Stomach (tissue), 9 donors: ENCODE measurements around the gene APLF. TPM values are rescaled to one million over a fixed set of nuclear protein-coding genes. Genes with fewer than 3 reads are reported as not detected.

ENCODE experiments used
- DNase-seq, 2 donors: peaks; one replicate each; pipeline versions ENCODE4 v3.0.0 to v3.0.0-alpha.2; 2013 to 2019
- H3K27ac ChIP-seq, 5 donors: fragments of 200-600 bp in 4 of 5; sonication (generic) in 4 of 5; one replicate each; pipeline ENCODE4 v1.5.1; 2013 to 2019; ENCODE audit warnings: mild to moderate bottlenecking in 1 of 5, moderate library complexity in 1 of 5
- H3K27me3 ChIP-seq, 3 donors: fragments of 200-600 bp; sonication (generic); one replicate each; pipeline ENCODE4 v1.5.1; 2017 to 2019; ENCODE audit warnings: mixed run types in 1 of 3
- H3K36me3 ChIP-seq, 4 donors: fragments of 200-600 bp; sonication (generic); 1 replicate in 3 of 4; 2 replicates in 1 of 4; pipeline ENCODE4 v1.5.1; 2016 to 2019
- H3K4me1 ChIP-seq, 4 donors: fragments of 200-600 bp; sonication (generic); one replicate each; pipeline ENCODE4 v1.5.1; 2016 to 2019
- H3K4me3 ChIP-seq, 4 donors: fragments of 200-600 bp; sonication (generic) in 3 of 4; one replicate each; pipeline ENCODE4 v1.5.1; 2016 to 2019; ENCODE audit warnings: mild to moderate bottlenecking in 1 of 4
- H3K9me3 ChIP-seq, 4 donors: fragments of 200-600 bp; sonication (generic); one replicate each; pipeline ENCODE4 v1.5.1; 2016 to 2019
- EP300 ChIP-seq: sonication (generic); formaldehyde crosslinking; IDR thresholded peaks from one replicate; pipeline ENCODE4 v1.6.1; 2017; ENCODE audit warnings: antibody characterized with exemption
- POLR2A ChIP-seq, 4 donors: fragments of 450-650 bp; IDR thresholded peaks; one replicate each; pipeline ENCODE4 v1.6.1; 2016; ENCODE audit warnings: antibody characterized with exemption in 4 of 4, control low read depth in 2 of 4, mild to moderate bottlenecking in 1 of 4, moderate library complexity in 1 of 4
- POLR2AphosphoS5 ChIP-seq, 3 donors: sonication (generic); formaldehyde crosslinking; IDR thresholded peaks; one replicate each; pipeline ENCODE4 v1.6.1; 2016; ENCODE audit warnings: antibody characterized with exemption in 3 of 3
- WGBS, 5 donors: extraction: QIAGEN DNeasy Blood & Tissue Kit in 3 of 5; methylation state at CpG; one replicate each; pipeline versions ENCODE4 v1.1.5 to v1.1.7; 2013 to 2018; 5-methylcytosine and 5-hydroxymethylcytosine counted together
- intact Hi-C: fragments of 100-400 bp; cut with DNase I; formaldehyde crosslinking; loops from one replicate; pipeline ENCODE4 v1.15.1; 2023; ENCODE audit warnings: low total_unique reads
- polyA plus RNA-seq, 3 donors: library from polyadenylated mRNA; stranded (reverse); fragments of 200-250 nt; gene quantifications; one replicate each; pipeline ENCODE4 v1.2.3, GENCODE V29; 2013
- total RNA-seq, 5 donors: library from RNA; depleted of rRNA; stranded (reverse); fragments of >200 nt; gene quantifications; one replicate each; pipeline versions ENCODE4 v1.1.0 to v1.2.3, GENCODE V29; 2014 to 2016
- TF ChIP-seq, protein P1 (sequence below), 7 experiments: fragments of 450-650 bp in 4 of 7; fragments of 200-600 bp in 3 of 7; sonication (generic) in 3 of 7; IDR thresholded peaks; one replicate each; pipeline ENCODE4 v1.5.1; 2016 to 2019; ENCODE audit warnings: antibody characterized with exemption in 7 of 7, control low read depth in 2 of 7, mild to moderate bottlenecking in 1 of 7
- donor health status: healthy with polysubstance abuse.
- donor health status: Bipolar disorder and iron deficiency.
- donor health status: healthy.

APLF gene
- total and polyA plus RNA-seq, 8 donors: 0.29 to 9.4 (median 0.77) TPM

DNA sequence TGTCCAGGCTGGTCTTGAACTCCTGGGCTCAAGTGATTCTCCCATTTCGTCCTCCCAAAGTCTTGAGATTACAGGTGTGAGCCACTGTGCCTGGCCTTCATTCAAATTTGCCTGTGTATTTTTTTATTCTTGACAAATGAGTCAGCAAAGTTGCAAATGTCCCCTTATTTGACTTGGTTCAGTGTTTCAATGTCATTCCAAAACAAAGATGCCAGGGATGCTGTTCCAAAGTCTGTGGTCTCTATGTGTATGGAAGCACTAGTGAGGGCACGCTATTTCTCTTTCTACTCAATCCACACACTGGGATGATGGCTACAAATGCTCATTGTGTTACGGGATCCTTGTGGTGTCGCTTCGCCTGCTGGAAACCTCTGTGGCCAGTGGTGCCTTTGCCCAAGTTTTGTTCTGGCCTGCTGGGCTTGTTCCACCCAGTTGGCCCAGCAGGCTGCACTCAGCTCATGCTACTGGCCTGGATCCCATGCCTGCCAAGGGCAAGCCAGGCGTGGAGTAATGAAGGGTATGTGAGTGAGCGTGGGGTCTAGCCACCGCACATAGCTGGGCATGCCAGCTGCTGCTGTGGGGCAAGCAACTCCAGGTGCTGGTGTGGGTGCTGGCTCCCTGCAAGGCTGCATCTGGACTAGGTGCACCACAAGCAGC, 35.9 kb upstream of the APLF start:
- 80 to 84% (median 81%) methylated on average over 6 to 8 of the region's 8 CpGs for WGBS, 5 donors
- Histone ChIP-seq H3K4me3 (no peak overlapping the region), H3K27ac (no peak overlapping the region), H3K4me1 (peaks cover 14 to 35% (median 21%) of the 10 kb centered on the region in 4 donors), H3K9me3 (no peaks in the 10 kb centered on the region), H3K27me3 (no peaks in the 10 kb centered on the region), H3K36me3 (no peaks in the 10 kb centered on the region)
- TF ChIP-seq, protein P1, sequence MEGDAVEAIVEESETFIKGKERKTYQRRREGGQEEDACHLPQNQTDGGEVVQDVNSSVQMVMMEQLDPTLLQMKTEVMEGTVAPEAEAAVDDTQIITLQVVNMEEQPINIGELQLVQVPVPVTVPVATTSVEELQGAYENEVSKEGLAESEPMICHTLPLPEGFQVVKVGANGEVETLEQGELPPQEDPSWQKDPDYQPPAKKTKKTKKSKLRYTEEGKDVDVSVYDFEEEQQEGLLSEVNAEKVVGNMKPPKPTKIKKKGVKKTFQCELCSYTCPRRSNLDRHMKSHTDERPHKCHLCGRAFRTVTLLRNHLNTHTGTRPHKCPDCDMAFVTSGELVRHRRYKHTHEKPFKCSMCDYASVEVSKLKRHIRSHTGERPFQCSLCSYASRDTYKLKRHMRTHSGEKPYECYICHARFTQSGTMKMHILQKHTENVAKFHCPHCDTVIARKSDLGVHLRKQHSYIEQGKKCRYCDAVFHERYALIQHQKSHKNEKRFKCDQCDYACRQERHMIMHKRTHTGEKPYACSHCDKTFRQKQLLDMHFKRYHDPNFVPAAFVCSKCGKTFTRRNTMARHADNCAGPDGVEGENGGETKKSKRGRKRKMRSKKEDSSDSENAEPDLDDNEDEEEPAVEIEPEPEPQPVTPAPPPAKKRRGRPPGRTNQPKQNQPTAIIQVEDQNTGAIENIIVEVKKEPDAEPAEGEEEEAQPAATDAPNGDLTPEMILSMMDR (IDR thresholded peaks at IDR 0.05): no peak
- TF ChIP-seq POLR2A (IDR thresholded peaks at IDR 0.05): no peak
- no peak for TF ChIP-seq POLR2AphosphoS5 (IDR thresholded peaks at IDR 0.05)
- TF ChIP-seq EP300: no peak
- no peak for DNase-seq
- intact Hi-C loops: no loop called here

DNA sequence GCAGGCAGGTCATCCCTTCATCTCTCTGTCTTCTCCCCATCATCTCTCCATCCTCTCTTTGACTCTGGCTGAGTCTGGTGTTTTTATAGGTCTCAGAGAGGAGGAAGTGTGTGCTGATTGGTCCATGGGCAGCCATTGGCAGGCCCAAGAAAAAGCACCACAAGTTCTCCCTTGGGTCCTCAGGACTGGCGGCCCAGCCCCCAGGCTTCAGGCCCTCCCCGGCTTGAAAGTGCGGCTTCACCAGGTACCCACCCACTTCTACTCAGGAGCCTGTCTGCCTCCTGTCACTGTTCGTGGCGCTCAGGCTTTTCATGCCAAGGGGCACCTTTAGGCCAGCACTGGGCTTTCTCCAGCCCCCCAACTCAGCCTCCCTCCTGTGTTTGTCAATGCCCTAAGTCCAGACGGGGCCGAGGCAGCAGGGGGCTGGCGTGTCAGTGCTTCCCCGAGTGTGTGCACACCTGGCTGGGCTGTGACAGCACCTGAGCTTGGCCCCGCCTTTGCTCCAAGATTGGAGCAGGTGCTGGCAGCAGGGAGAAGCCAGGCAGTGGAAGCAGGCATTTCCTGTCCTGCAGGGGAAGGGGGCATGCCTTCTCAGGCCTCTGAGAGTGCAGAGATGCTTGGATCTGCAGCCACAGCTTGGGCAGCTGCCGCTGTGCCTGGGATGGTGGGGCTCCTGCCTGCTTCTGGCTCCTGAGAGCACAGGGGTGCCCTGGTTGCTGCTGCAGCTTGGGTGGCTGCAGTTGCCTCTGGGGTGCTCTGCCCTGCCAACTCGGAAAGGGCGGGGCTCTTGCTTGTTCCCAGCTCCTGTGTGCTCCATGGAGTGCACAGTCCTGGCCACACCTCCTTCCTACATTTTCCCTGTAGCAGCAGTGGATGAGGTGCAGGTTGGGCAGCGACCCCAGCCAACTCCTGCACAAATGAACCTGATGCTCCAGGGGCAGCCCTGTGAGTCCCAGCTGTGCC, 34.4 kb upstream of the APLF start:
- Histone ChIP-seq H3K36me3 (no peaks in the 10 kb centered on the region), H3K4me1 (peaks cover 11 to 26% (median 20%) of the 10 kb centered on the region in 4 donors), H3K27me3 (no peaks in the 10 kb centered on the region), H3K27ac (peak overlapping the region in 1 of 5 donors; percentile 4), H3K4me3 (no peak overlapping the region), H3K9me3 (no peaks in the 10 kb centered on the region)
- DNase-seq: peak in 1 of 2 donors; percentile 75
- intact Hi-C loops: no loop called here
- 55 to 70% (median 62%) methylated on average over 13 to 14 of the region's 14 CpGs for whole genome bisulfite sequencing, 5 donors
- TF ChIP-seq POLR2A (IDR thresholded peaks at IDR 0.05): no peak
- TF ChIP-seq, protein P1 (IDR thresholded peaks at IDR 0.05): no peak

DNA sequence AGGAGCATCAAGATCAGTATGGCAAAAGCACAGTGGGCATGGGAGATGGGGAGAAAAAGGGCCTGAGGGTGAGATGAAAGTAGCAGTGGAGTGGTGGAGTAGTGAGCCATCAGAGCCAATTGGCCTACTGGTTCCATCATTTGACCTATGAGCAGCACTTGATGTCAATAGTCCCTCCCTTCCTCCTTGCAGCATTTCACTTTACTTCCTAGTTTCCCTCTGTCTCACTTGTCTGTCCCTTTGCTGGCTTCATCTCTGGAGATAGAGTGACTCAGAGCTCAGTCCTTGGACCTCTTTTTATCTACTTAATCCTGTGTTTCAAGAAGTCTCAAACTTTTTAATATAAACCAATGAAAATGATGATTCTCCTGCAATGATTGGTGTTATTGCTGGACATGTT, 32.4 kb upstream of the APLF start:
- no peak for DNase-seq
- peaks cover 8 to 31% (median 20%) of the 10 kb centered on the region in 4 donors for H3K4me1 ChIP-seq
- no peaks in the 10 kb centered on the region for H3K27me3 ChIP-seq
- TF ChIP-seq, protein P1 (IDR thresholded peaks at IDR 0.05): no peak
- TF ChIP-seq EP300: no peak
- no peak for TF ChIP-seq POLR2A (IDR thresholded peaks at IDR 0.05)
- TF ChIP-seq POLR2AphosphoS5 (IDR thresholded peaks at IDR 0.05): no peak
- H3K36me3 ChIP-seq: no peaks in the 10 kb centered on the region
- intact Hi-C loops: no loop called here
- no peak overlapping the region for H3K4me3 ChIP-seq
- no peak overlapping the region for H3K27ac ChIP-seq
- H3K9me3 ChIP-seq: no peaks in the 10 kb centered on the region

DNA sequence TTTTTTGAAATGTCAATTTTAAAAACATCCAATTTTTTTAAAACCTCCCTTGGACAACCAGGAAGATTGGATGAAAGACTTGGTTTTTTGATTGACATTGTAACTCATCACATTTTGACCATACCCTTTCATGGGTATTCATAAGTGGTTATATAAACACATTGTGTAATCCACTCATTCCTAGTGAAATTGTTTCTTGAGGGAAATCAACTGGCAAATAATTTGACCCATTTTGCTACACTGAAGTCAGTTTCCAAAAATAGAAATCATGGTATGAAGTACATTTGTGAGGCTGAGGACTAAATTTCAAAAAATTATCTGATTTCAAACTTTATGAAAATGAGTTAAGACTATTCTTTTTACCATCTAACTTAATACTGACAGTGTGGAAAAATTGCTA, 31.8 kb upstream of the APLF start:
- DNase-seq: no peak
- intact Hi-C loops: no loop called here
- TF ChIP-seq EP300 (no peak), POLR2A (IDR thresholded peaks at IDR 0.05) (no peak), POLR2AphosphoS5 (IDR thresholded peaks at IDR 0.05) (no peak)
- TF ChIP-seq, protein P1 (IDR thresholded peaks at IDR 0.05): no peak
- Histone ChIP-seq H3K4me3 (no peak overlapping the region), H3K4me1 (peaks cover 8 to 37% (median 26%) of the 10 kb centered on the region in 4 donors), H3K36me3 (no peaks in the 10 kb centered on the region), H3K27ac (peak overlapping the region in 2 of 5 donors; percentile 39), H3K9me3 (no peaks in the 10 kb centered on the region), H3K27me3 (no peaks in the 10 kb centered on the region)
